SK-N-SH (cell line): Measurements from ENCODE around the gene ADAMTS15.

ENCODE experiments used
- FOXM1 ChIP-seq: IDR thresholded peaks from 2 replicates; pipeline ENCODE4 v1.4.0; 2012; ENCODE audit warnings: low read depth, mild to moderate bottlenecking
- GATA2 ChIP-seq: sonication (generic); formaldehyde crosslinking; IDR thresholded peaks from 2 replicates; pipeline ENCODE4 v1.5.0; 2020; ENCODE audit warnings: mild to moderate bottlenecking, missing genetic modification reagents
- NFIC ChIP-seq: IDR thresholded peaks from 2 replicates; pipeline ENCODE4 v1.4.0; 2012; ENCODE audit warnings: borderline replicate concordance
- POLR2AphosphoS5 ChIP-seq: IDR thresholded peaks from 2 replicates; pipeline ENCODE4 v1.6.1; 2012; ENCODE audit warnings: low read depth, low read length
- RAD21 ChIP-seq: IDR thresholded peaks from 2 replicates; pipeline ENCODE4 v1.6.1; 2012; ENCODE audit warnings: mild to moderate bottlenecking, low read length
- TAF1 ChIP-seq: IDR thresholded peaks from 2 replicates; pipeline ENCODE4 v1.6.1; 2012; ENCODE audit warnings: low read depth, mild to moderate bottlenecking, low read length, moderate library complexity, borderline replicate concordance
- TF ChIP-seq, protein P1 (sequence below): fragments of 200-600 bp; sonication (generic); IDR thresholded peaks from 2 replicates; pipeline ENCODE4 v1.6.1; 2017; ENCODE audit warnings: antibody characterized with exemption, mild to moderate bottlenecking, moderate library complexity
- TF ChIP-seq, protein P2 (sequence below): IDR thresholded peaks from 2 replicates; pipeline ENCODE4; 2012

DNA sequence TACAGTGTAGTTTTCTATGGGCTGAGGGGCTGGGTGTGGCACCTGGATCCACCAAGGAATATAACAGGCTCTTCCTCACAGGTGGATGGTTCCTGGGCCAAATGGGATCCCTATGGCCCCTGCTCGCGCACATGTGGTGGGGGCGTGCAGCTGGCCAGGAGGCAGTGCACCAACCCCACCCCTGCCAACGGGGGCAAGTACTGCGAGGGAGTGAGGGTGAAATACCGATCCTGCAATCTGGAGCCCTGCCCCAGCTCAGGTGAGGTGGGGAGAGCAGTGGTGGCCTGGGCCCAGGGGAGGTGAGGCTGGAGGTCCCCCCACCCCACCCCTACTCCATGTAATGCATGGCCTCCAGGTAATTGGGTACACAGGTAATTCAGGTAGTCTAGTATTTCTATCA is 20.7 kb downstream of the ADAMTS15 start:
- TF ChIP-seq NFIC = no peak
- TF ChIP-seq, protein P1, sequence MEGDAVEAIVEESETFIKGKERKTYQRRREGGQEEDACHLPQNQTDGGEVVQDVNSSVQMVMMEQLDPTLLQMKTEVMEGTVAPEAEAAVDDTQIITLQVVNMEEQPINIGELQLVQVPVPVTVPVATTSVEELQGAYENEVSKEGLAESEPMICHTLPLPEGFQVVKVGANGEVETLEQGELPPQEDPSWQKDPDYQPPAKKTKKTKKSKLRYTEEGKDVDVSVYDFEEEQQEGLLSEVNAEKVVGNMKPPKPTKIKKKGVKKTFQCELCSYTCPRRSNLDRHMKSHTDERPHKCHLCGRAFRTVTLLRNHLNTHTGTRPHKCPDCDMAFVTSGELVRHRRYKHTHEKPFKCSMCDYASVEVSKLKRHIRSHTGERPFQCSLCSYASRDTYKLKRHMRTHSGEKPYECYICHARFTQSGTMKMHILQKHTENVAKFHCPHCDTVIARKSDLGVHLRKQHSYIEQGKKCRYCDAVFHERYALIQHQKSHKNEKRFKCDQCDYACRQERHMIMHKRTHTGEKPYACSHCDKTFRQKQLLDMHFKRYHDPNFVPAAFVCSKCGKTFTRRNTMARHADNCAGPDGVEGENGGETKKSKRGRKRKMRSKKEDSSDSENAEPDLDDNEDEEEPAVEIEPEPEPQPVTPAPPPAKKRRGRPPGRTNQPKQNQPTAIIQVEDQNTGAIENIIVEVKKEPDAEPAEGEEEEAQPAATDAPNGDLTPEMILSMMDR = no peak
- TF ChIP-seq POLR2AphosphoS5 = no peak
- TF ChIP-seq, protein P2, sequence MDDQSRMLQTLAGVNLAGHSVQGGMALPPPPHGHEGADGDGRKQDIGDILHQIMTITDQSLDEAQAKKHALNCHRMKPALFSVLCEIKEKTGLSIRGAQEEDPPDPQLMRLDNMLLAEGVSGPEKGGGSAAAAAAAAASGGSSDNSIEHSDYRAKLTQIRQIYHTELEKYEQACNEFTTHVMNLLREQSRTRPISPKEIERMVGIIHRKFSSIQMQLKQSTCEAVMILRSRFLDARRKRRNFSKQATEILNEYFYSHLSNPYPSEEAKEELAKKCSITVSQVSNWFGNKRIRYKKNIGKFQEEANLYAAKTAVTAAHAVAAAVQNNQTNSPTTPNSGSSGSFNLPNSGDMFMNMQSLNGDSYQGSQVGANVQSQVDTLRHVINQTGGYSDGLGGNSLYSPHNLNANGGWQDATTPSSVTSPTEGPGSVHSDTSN = no peak
- no peak for TF ChIP-seq RAD21
- no peak for TF ChIP-seq TAF1
- TF ChIP-seq FOXM1 = no peak
- no peak for TF ChIP-seq GATA2 (CRISPR knock-in tag)
